Epithelial cell of esophagus (primary cell): ENCODE data around the gene PPP2R5E.

Source experiments
- DNase-seq: peaks from one replicate; pipeline ENCODE4 v3.0.0; 2010; ENCODE audit warnings: low read depth
- H3K4me3 ChIP-seq: 2 replicates; pipeline ENCODE4 v1.5.1; 2011; ENCODE audit warnings: mild to moderate bottlenecking, low read length, control low read depth
- CTCF ChIP-seq: IDR thresholded peaks from 2 replicates; pipeline ENCODE4 v1.5.1; 2011; ENCODE audit warnings: low read depth, mild to moderate bottlenecking, low read length, control low read depth, inconsistent platforms; ENCODE audit not compliant: insufficient read depth; ENCODE audit errors: missing control alignments

The PPP2R5E gene

GRCh38 chr14:63504648-63505047, 38.5 kb downstream of the PPP2R5E start:
- DNase-seq: peak; percentile 83
- H3K4me3 ChIP-seq: no peak overlapping the region
- no peak for TF ChIP-seq CTCF

GRCh38 chr14:63501429-63501828, 41.7 kb downstream of the PPP2R5E start:
- TF ChIP-seq CTCF: no peak
- no peak overlapping the region for H3K4me3 ChIP-seq
- no peak for DNase-seq

- no peak overlapping the region for H3K4me3 ChIP-seq
- DNase-seq: peak; percentile 72
- TF ChIP-seq CTCF: no peak
These were observed 43.4 kb downstream of the PPP2R5E start for GRCh38 chr14:63499701-63500250.

- H3K4me3 ChIP-seq: no peak overlapping the region
- no peak for TF ChIP-seq CTCF
- DNase-seq: no peak
These were observed 46.3 kb downstream of the PPP2R5E start for GRCh38 chr14:63496837-63497400.

GRCh38 chr14:63493246-63493645, 49.9 kb downstream of the PPP2R5E start:
- DNase-seq: peak; percentile 62
- no peak overlapping the region for H3K4me3 ChIP-seq
- TF ChIP-seq CTCF: peak; percentile 48

- H3K4me3 ChIP-seq: peak overlapping the region; percentile 10
- peak; percentile 94 for DNase-seq
- no peak for TF ChIP-seq CTCF
These were observed 50.8 kb downstream of the PPP2R5E start for GRCh38 chr14:63492391-63492790.

- no peak overlapping the region for H3K4me3 ChIP-seq
- no peak for DNase-seq
- no peak for TF ChIP-seq CTCF
These were observed 55.5 kb downstream of the PPP2R5E start for GRCh38 chr14:63487724-63488123.
